Stimulated activated naive CD4-positive, alpha-beta T cell (primary cell): ENCODE data around the gene TNP1.

Experiments
- DNase-seq, 6 experiments: peaks; one replicate each; lab custom pipeline; 2025; lab: John Stamatoyannopoulos, UW

Gene TNP1

DNA sequence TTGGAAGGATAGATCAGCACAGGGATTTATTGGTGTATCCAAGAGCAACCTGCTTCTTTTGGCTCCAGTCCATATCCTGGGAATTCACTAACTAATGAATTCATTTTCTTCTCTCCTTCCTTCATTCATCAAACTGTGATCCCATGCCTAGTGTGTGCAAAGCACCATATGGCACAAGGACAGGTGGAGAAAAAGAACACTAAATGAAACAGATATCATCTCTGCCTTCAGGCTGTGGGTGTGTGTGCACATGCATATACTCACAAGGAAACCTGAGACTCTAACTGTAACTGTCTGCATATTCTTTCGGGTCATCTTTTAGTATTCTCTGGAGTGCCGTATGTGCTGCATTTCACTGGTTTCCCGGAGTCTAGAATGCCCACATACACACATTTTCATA lies 20.2 kb downstream of the TNP1 start:
- DNase-seq = no peak

DNA sequence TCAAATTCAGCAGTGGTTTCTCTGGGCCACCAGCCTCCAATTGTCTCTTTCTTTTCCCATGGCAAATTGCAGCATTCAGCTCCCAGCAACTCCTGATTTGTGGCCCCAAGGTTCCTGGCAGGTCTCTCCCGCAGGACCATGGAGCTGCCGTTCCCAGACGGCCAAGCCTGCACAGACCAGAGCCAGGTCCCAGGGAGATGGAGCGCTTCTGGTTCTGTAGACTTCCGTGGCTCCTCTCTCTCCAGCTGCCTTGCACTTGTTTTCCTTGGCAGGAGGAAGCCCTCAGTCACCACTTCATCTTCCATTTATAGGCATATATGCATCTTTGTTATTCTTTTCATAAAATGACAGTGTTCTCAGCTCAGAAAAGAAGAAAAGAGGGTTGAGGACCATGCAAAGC lies 21.7 kb downstream of the TNP1 start:
- no peak for DNase-seq

DNA sequence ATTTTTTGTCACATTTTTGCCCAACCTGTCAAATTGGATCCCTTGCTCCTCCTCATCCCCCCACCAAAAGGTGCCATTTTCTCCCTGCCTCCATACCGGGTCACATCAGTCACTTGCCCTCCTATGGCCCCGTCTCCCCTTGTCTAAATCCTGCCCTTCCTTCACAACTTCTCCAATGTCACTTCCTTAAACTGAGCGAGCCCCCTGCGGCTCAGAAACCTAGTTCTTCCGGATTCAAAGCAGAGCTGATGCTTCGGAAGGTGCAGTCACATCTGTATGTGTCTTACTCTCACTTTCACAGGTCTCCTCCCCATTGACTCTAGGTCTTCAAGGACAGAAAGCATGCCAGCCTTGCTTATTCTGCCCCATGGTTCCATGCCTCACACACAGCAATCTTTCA lies 22.1 kb downstream of the TNP1 start:
- DNase-seq = no peak

DNA sequence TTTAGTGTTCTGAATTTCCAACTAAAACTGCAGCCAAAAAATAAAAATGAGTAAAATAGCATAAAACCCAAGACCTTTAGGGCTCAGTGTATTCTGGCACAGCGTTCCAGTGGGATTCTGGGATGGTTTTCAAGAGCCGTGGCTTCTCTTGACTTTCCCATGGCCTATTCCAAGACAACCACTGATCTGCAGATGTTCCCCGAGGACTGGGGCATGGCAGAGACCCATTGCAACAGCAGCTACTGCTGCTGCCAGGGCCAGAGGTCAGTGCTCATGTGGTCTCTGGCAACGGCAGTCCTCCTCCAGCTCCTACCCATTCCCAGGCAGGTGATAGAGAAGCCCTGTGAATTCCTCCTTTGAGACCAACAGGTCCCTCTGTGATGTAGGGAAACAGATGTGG lies 26.8 kb downstream of the TNP1 start:
- DNase-seq = no peak

DNA sequence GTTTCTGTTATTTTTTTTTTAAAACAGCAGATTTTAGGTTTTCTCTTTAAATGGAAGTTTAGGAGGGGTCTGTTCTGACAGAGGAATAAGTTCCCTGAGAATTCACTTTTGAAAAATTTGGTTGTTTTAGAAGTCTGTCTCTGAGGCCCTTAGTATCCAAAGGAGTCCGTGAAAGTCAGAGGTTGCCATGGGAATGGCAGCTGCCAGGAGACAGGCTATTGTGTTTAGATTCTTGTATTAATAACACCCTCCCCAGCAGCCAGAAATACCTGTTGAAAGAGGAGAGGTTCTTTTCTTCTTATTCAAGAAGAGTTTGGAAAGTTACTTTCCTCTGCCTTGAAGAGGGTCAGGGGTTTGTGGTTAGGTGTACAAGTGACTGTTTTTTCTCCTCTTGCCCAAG lies 29.5 kb downstream of the TNP1 start:
- DNase-seq = no peak

DNA sequence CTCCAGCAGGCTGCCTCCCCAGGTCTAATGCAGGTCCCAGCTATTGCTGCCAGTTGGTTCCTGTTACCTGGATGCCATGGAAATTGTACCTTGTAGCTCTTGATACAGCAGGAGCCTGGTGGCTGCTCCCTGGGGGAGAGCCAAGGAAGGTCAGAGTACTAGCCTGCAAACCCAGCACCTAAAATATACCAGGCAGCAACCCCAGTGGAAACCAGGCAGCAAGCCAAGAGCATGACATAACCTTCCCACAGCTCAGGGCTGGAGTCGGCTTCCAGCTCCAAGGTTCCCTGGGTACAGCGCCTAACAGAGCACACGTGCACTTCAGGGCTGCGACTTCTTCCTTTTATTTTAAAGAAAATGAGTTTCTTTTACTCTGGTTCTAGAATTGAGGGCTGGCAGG lies 30.3 kb downstream of the TNP1 start:
- DNase-seq = no peak

DNA sequence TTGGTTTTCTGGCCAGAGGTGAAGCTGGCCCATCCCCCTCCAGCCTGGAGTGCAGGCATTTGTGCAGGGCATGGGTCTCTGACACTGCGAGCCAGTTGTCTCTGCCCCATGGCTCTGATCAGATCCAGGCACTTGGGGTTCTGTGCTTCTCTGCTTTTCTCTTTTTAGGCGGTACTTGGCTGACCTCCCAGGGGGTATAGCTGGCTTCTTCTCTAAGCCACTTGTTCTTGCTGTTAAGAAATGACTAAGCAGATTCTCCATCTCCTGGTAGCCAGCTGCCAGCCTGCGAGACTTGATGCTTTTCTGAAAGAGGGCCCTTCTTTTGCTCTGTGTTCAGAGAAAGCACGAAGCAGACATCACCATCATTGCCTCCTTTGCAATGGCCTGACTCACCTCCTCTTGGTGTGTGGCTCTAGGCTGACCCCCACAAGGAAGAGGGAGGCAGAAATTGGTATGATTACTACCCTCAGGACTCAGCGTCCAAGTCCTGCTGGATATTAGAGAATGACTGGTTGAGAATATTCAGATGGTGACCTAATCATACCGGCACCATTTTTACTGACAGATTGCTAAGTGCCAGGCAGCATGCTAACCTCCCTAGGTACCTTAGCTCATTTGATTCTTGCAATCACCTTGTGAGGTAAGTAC lies 32.7 kb downstream of the TNP1 start:
- no peak for DNase-seq

DNA sequence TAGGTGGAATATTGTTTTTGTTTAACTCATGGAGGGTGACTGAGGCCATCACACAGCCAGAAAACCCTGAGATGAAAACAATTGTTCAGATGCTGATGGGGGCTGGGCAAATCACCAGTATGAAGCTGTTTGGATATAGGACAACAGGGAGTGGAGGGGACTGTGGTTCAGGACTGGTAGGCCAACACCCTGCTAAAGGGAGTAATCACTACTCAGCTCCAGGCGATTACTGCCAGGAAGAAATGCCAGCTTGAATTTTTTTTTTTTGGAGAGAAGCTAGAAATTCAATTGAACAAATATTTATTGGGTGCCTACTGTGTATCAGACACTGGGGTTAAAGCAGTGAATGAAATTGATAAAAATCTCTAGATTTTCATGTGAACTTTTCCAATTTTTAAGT lies 37.4 kb downstream of the TNP1 start:
- no peak for DNase-seq

DNA sequence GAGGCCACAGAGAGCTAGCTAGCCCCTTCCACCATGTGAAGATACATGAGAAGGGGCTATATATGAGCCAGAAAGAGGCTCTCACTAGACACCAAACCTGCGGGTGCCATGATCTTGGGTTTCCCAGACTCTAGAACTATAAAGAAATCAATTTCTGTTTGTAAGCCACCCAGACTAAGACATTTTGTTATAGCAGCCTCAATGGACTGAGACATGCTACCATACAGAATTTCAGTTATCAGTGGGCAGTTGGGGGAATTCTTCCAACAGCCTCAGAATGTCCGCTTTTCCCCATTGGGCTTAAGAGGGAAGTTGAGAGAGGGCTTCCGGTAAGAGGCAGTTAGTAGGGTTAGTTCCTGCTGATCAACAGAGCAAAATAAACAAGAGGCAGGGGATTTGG lies 39.2 kb downstream of the TNP1 start:
- DNase-seq = no peak

DNA sequence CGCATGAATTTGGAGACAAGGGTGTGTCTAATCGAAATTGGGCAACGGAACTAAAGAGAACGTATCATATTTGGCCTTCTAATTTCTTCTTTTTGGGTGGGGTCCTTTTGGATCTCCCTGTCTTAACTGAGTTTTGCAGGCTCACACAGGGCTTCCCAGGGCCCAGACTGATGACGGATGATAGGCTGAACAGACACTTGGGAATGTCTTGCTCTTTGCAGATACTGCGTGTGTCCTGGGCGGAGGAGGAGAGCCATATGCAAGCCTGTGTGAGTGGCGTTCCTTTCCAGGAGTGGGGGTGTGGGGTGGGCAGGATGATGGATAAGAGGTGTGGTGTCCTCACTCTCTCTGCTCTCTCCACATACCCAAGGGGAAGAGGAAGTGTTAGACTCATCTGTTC lies 40.1 kb downstream of the TNP1 start:
- DNase-seq = no peak

DNA sequence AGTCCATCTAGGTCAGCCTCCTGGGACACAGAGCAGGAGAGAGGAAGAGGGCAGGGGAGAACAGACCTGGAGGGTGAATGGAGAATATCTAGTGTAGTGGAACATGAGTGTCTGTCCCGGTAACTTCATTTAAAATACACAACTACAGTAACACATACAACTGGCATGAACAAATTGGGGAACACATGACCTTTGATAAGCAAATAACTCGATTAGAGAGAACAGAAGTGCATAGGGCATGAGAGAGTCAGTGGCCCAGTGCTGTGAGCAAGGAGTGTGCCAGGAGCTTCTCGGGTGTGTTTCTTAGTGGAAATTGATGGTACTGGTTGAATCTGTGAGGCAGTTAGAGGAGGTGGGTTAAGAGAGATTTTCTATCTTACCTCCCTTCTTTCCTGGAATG lies 40.8 kb downstream of the TNP1 start:
- no peak for DNase-seq

DNA sequence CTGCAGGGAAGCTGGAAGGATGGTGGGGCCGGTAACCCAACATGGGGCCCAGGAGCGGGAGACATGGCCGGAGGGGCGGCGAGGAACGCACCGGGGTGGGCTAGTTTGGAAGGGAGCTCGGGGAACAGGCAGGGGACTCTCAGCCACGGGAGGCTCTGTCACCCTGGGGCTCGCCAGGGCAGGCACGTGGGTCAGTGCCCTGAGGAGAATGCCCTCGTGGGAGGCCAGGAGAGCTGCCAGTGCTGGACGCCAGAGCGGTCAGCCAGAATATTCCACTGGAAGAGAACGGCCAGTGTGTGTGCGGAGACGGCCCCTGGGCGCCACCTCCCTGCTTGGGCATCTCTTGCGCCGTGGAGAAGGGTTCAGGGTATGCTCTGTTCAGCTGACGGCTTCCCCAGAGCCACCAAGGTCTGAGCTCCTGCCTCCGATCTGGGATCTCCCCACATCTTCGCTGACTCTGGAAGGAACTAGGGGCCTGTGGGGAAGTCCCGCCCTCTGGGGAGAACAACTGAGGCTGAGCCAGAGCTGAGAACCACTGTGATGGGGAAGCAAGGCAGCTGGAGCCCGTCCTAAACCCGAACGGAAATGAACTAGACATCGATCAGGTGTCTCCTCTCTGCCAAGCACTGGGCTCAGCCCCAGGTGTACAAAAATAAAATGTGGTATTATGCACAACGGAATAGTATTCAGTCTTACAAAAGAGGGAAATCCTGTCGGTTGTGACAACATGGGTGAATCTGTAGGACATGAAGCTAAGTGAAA lies 49.3 kb downstream of the TNP1 start:
- DNase-seq = no peak
